Spleen (tissue), 11 donors: ENCODE data around the gene NEK9. TPM values are rescaled to one million over a fixed set of nuclear protein-coding genes. Genes with fewer than 3 reads are reported as not detected.

Source experiments
- DNase-seq: peaks from one replicate; pipeline ENCODE4 v3.0.0-alpha.2; 2020
- H3K27ac ChIP-seq, 8 donors: fragments of 200-600 bp; sonication (generic) in 7 of 8; 1 replicate in 4 of 8; 2 replicates in 4 of 8; pipeline versions ENCODE4 v1.5.0 to v1.8.0; 2016 to 2021; ENCODE audit warnings: inconsistent platforms in 4 of 8, mild to moderate bottlenecking in 4 of 8, moderate library complexity in 1 of 8
- H3K27me3 ChIP-seq, 7 donors: fragments of 200-600 bp; sonication (generic) in 6 of 7; replicated peaks in 1 of 7; 1 replicate in 4 of 7; 2 replicates in 3 of 7; pipeline versions ENCODE4 v1.5.0 to v1.8.0; 2016 to 2021; ENCODE audit warnings: inconsistent platforms in 3 of 7, mild to moderate bottlenecking in 1 of 7
- H3K36me3 ChIP-seq, 6 donors: fragments of 200-600 bp; sonication (generic) in 5 of 6; 1 replicate in 4 of 6; 2 replicates in 2 of 6; pipeline versions ENCODE4 v1.5.0 to v1.8.0; 2016 to 2021; ENCODE audit warnings: inconsistent platforms in 2 of 6
- H3K4me1 ChIP-seq, 6 donors: fragments of 200-600 bp; sonication (generic) in 5 of 6; 1 replicate in 3 of 6; 2 replicates in 3 of 6; pipeline versions ENCODE4 v1.5.0 to v1.8.0; 2016 to 2021; ENCODE audit warnings: inconsistent platforms in 3 of 6
- H3K4me3 ChIP-seq, 8 donors: fragments of 200-600 bp; sonication (generic) in 7 of 8; 1 replicate in 4 of 8; 2 replicates in 4 of 8; pipeline versions ENCODE4 v1.5.0 to v1.8.0; 2016 to 2021; ENCODE audit warnings: inconsistent platforms in 4 of 8, mild to moderate bottlenecking in 4 of 8, moderate library complexity in 2 of 8
- H3K9me3 ChIP-seq, 8 donors: fragments of 200-600 bp; sonication (generic) in 7 of 8; 1 replicate in 4 of 8; 2 replicates in 4 of 8; pipeline versions ENCODE4 v1.5.0 to v1.8.0; 2016 to 2021; ENCODE audit warnings: inconsistent platforms in 4 of 8
- POLR2A ChIP-seq, 3 donors: fragments of 450-650 bp; IDR thresholded peaks; one replicate each; pipeline ENCODE4 v1.5.1; 2017; ENCODE audit warnings: antibody characterized with exemption in 3 of 3, mild to moderate bottlenecking in 1 of 3
- POLR2AphosphoS5 ChIP-seq, 3 donors: sonication (generic); formaldehyde crosslinking; IDR thresholded peaks; one replicate each; pipeline ENCODE4 v1.5.1; 2017; ENCODE audit warnings: antibody characterized with exemption in 3 of 3
- WGBS, 5 donors: extraction: QIAGEN DNeasy Blood & Tissue Kit in 3 of 5; methylation state at CpG; one replicate each; pipeline versions ENCODE4 v1.1.5 to v1.1.7; 2013 to 2018; 5-methylcytosine and 5-hydroxymethylcytosine counted together
- intact Hi-C: fragments of 100-400 bp; cut with DNase I; formaldehyde crosslinking; loops from one replicate; pipeline ENCODE4 v1.15.0; 2023; ENCODE audit warnings: low total_unique reads
- polyA plus RNA-seq, 3 donors: library from polyadenylated mRNA; stranded (reverse); fragments of 200-250 nt; gene quantifications; one replicate each; pipeline ENCODE4 v1.2.1, GENCODE V29; 2013
- total RNA-seq, 7 donors: library from RNA; depleted of rRNA in 3 of 7; stranded (reverse); fragments of >200 nt in 3 of 7; fragmentation: NEBNext Ultra II Directional in 4 of 7; extraction: Animal tissue kit (Norgen Biotek cat#: 25700) in 4 of 7; gene quantifications; one replicate each; pipeline versions ENCODE4 v1.1.0 to v1.2.1, GENCODE V29; 2016 to 2021
- TF ChIP-seq, protein P1 (sequence below), 11 experiments: fragments of 200-600 bp in 7 of 11; fragments of 450-650 bp in 4 of 11; sonication (generic) in 4 of 11; IDR thresholded peaks in 8 of 11; conservative IDR thresholded peaks in 3 of 11; 1 replicate in 7 of 11; 2 replicates in 4 of 11; pipeline versions ENCODE4 v1.4.0 to v1.8.0; 2016 to 2021; ENCODE audit warnings: antibody characterized with exemption in 11 of 11, inconsistent platforms in 4 of 11, mild to moderate bottlenecking in 1 of 11
- donor health status: healthy with polysubstance abuse.
- donor health status: DM: no; HTN: no; CAD: no; lungs with moderate emphysema.
- donor health status: DM: no; HTN: no; CAD: no.
- donor health status: Bipolar disorder and iron deficiency.
- donor health status: healthy.
- donor health status: DM: no; HTN: no; CAD: no.
- donor health status: DM: yes; HTN: yes; CAD: no.

Gene NEK9
- total and polyA plus RNA-seq, 10 donors, result 31.7 to 102 (median 72.0) TPM

DNA sequence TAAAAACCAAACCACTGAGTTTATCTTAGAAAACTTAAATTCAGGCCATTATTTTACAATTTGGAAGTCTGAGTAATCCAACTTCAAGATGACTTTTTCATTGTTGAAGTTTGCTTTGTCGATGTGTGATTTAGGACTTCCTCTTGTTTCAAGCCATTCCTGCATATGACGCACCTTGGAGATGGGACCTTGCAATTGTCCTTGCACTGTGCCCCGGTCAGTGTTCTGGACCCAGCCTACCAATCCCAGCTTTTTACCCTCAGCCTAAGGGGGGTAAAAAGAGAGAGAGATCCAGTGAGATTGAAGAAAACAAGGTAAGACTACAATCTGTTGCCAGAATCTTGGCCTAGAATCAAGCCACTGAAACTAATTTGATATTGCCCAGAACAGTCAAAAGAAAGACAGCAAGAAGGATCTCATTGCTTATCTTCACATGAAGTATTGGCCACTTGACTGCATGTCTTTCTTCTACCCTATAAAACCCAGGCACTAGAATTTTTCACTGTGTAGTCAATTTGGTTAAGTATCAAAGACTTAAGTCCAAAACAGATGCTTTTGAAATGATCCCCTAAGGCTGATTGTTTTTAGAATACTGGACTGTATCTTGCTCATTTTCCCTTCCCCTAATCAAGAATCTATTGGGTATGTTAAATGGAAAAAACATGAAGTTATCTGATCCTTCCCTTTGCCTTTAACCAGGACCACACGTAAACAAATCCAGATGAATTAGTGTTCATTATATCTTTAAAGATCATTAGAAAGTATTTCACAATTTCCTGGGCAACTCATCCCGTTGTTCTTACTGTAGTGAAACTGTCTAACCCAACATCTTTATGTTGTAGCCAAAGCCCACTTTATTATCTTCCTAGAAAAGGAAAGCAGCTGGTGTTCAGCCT is 73.2 kb downstream of the NEK9 start:
- peak overlapping the region in 3 of 8 donors; percentile 15 to 33 (median 32) for H3K27ac ChIP-seq
- 51 to 57% (median 56%) methylated on average over 5 of the region's 5 CpGs for WGBS, 5 donors
- peaks cover 5 to 43% (median 26%) of the 10 kb centered on the region in 6 donors for H3K4me1 ChIP-seq
- no peaks in the 10 kb centered on the region for H3K9me3 ChIP-seq
- TF ChIP-seq, protein P1, sequence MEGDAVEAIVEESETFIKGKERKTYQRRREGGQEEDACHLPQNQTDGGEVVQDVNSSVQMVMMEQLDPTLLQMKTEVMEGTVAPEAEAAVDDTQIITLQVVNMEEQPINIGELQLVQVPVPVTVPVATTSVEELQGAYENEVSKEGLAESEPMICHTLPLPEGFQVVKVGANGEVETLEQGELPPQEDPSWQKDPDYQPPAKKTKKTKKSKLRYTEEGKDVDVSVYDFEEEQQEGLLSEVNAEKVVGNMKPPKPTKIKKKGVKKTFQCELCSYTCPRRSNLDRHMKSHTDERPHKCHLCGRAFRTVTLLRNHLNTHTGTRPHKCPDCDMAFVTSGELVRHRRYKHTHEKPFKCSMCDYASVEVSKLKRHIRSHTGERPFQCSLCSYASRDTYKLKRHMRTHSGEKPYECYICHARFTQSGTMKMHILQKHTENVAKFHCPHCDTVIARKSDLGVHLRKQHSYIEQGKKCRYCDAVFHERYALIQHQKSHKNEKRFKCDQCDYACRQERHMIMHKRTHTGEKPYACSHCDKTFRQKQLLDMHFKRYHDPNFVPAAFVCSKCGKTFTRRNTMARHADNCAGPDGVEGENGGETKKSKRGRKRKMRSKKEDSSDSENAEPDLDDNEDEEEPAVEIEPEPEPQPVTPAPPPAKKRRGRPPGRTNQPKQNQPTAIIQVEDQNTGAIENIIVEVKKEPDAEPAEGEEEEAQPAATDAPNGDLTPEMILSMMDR (IDR thresholded peaks at IDR 0.05 in 8 of 11, conservative IDR thresholded peaks at IDR 0.05 in 3 of 11), result no peak
- TF ChIP-seq POLR2A (IDR thresholded peaks at IDR 0.05) (no peak), POLR2AphosphoS5 (IDR thresholded peaks at IDR 0.05) (no peak)
- no peak for DNase-seq
- no peak overlapping the region for H3K4me3 ChIP-seq
- no peaks in the 10 kb centered on the region for H3K27me3 ChIP-seq
- no peaks in the 10 kb centered on the region for H3K36me3 ChIP-seq
- intact Hi-C loops, result no loop called here

DNA sequence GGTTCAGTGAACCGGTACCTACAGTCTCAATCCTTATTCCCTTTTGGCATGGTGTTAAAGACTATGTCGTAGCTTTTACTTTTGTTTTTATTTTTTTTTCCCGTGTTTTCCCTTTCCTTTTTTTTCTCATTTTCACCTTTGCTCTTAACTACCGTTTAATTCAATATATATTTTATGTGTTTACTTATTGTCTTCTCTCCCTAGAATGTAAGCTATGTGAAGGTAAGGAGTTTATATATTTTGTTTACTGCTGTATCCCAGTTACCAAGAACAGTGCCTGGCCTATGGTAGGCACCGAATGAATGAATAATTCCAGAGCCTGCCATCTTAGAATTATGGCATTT is 75.3 kb downstream of the NEK9 start:
- H3K4me3 ChIP-seq, result peak overlapping the region; percentile 40 to 76 (median 66)
- H3K27me3 ChIP-seq, result no peaks in the 10 kb centered on the region
- 26 to 34% (median 34%) methylated on average over 5 of the region's 5 CpGs for WGBS, 5 donors
- TF ChIP-seq POLR2AphosphoS5 (IDR thresholded peaks at IDR 0.05), result no peak
- H3K36me3 ChIP-seq, result no peaks in the 10 kb centered on the region
- no peak for DNase-seq
- intact Hi-C loops, result no loop called here
- H3K27ac ChIP-seq, result peak overlapping the region; percentile 76 to 92 (median 86)
- H3K4me1 ChIP-seq, result peaks cover 5 to 45% (median 26%) of the 10 kb centered on the region in 6 donors
- H3K9me3 ChIP-seq, result no peaks in the 10 kb centered on the region

DNA sequence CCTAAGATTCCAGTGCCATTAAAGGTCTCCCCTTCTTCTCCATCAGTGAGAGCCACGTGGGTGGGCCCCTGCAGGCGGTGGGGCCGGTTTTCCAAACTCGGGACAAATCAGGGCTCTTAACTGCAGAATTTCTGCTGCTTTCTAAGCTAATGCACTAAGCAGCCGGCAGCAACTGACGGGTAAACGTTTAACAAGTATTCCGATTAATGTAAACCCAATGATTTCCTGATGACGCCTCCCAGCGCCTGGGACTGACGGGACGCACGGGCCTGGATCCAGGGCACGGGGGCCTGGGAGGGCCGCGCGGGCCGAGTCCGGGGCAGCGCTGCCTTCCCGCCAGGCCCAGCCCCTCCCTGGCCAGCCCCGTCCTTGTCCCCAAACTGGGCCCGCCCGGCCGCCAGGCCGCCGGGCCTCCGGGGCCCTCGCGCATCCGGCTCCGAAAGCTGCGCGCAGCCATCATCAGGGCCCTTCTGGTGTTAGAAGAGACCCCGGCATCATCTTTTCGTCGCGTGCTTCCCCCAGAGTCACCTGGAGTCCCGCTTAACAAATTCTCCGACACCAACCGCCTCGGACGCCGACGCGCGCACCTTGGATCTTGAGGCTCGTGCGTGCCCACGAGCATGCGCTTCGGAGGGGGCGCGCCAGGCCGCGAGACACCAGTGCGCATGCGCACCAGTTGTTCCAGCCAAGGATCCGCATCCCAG is 75.8 kb downstream of the NEK9 start, which contains the start of gene MLH3:
Gene MLH3 (minus strand): TSS at position 616 of the 704 bp plus-strand sequence. CDS start 1,812 bp downstream, outside the sequence.
- 0 to 1% (median 0%) methylated on average over 57 to 59 of the region's 59 CpGs for WGBS, 5 donors
- intact Hi-C loops, result no loop called here
- peak within 1 kb of the TSS; percentile 76 to 92 (median 86) for H3K27ac ChIP-seq
- H3K4me3 ChIP-seq, result peak within 1 kb of the TSS; percentile 40 to 76 (median 66)
- peaks cover 5 to 45% (median 26%) of the 10 kb centered on the region in 6 donors for H3K4me1 ChIP-seq
- H3K9me3 ChIP-seq, result no peaks in the 10 kb centered on the region
- DNase-seq, result peak; percentile 91
- H3K27me3 ChIP-seq, result no peaks in the 10 kb centered on the region
- peak; percentile 89 to 92 (median 91) for TF ChIP-seq POLR2AphosphoS5 (IDR thresholded peaks at IDR 0.05)
- TF ChIP-seq POLR2A (IDR thresholded peaks at IDR 0.05), result no peak
- TF ChIP-seq, protein P1 (IDR thresholded peaks at IDR 0.05 in 8 of 11, conservative IDR thresholded peaks at IDR 0.05 in 3 of 11), result peak in 1 of 11 experiments; percentile 12
- H3K36me3 ChIP-seq, result no peaks in the 10 kb centered on the region

DNA sequence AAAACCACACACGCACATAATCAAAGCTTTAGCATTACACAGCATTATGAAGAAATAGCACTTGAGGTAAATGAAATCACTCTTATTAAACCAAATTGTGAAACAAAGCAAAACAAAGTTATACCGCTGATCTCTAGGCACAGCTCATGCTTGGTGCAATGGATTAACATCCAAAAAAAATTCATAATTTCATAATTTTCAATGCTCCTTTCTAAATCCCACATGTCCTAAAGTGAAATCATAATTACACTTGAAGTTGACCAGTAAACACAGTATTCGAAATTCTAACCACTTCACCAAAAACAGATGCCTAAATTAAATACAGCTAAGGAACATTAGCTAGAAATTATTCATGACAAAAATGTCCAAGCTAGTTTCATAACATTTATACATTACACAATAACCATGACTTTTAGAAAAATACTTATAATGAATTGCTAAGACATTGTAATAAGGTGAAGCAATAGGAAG is 77.1 kb downstream of the NEK9 start:
- TF ChIP-seq, protein P1 (IDR thresholded peaks at IDR 0.05 in 8 of 11, conservative IDR thresholded peaks at IDR 0.05 in 3 of 11), result no peak
- TF ChIP-seq POLR2A (IDR thresholded peaks at IDR 0.05) (no peak), POLR2AphosphoS5 (IDR thresholded peaks at IDR 0.05) (no peak)
- DNase-seq, result no peak
- H3K27ac ChIP-seq, result peak overlapping the region in 1 of 8 donors; percentile 86
- 47 to 89% (median 72%) methylated on average over 3 of the region's 3 CpGs for WGBS, 5 donors
- H3K4me1 ChIP-seq, result peaks cover 5 to 56% (median 30%) of the 10 kb centered on the region in 6 donors
- H3K27me3 ChIP-seq, result no peaks in the 10 kb centered on the region
- intact Hi-C loops, result no loop called here
- no peaks in the 10 kb centered on the region for H3K9me3 ChIP-seq
- no peaks in the 10 kb centered on the region for H3K36me3 ChIP-seq
- no peak overlapping the region for H3K4me3 ChIP-seq
